Measurements from ENCODE around the gene ANKRD16. TPM values are rescaled to one million over a fixed set of nuclear protein-coding genes. Genes with fewer than 3 reads are reported as not detected.

The ANKRD16 gene
- total RNA-seq, 3 donors from 2014 or later (not counting 1 experiment from before 2014, with no cell fraction given): 2.6 to 3.1 (median 3.0) TPM

DNA sequence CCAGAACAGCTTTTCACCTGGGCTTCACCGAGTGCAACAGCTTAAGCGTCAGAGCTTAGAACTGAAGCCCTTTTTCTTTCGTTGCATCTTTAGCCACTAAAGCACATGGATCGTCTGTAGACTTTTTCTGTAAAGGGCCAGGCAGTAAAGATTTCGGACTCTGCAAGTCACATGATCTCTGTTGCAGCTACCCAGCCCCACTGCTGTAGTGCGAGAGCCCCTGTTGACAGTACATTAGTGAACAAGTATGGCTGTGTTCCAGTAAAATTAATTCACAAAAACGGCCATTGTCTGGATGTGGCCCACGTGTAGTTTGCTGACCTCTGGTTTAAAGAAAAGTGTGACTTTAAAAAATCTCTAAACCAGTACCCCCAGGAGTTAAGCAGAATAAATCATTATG, 39.7 kb upstream of the ANKRD16 start:
- Mint-ChIP-seq H3K27me3 (ENCODE audit: low read depth in 2 of 2) (no peaks in the 10 kb centered on the region), H3K27ac (no peak overlapping the region), H3K4me3 (no peak overlapping the region), H3K36me3 (peaks cover 24% of the 10 kb centered on the region), H3K4me1 (no peaks in the 10 kb centered on the region), H3K9me3 (no peaks in the 10 kb centered on the region)
- Histone ChIP-seq H3K36me3 (ENCODE audit: control insufficient read depth, insufficient read depth, low read length) (peaks cover 57% of the 10 kb centered on the region), H3K27me3 (ENCODE audit: control insufficient read depth, insufficient read depth, low read length) (no peaks in the 10 kb centered on the region), H3K4me1 (ENCODE audit: control insufficient read depth, insufficient read depth, low read length) (no peaks in the 10 kb centered on the region), H3K4me3 (ENCODE audit: low read length) (no peak overlapping the region), H3K27ac (ENCODE audit: low read length) (no peak overlapping the region), H3K9me3 (ENCODE audit: control insufficient read depth, insufficient read depth, low read length) (no peaks in the 10 kb centered on the region)
- DNase-seq (no peak), ATAC-seq (no peak)
- intact Hi-C loops (cut with micrococcal nuclease): no loop called here
- TF ChIP-seq, protein P1, sequence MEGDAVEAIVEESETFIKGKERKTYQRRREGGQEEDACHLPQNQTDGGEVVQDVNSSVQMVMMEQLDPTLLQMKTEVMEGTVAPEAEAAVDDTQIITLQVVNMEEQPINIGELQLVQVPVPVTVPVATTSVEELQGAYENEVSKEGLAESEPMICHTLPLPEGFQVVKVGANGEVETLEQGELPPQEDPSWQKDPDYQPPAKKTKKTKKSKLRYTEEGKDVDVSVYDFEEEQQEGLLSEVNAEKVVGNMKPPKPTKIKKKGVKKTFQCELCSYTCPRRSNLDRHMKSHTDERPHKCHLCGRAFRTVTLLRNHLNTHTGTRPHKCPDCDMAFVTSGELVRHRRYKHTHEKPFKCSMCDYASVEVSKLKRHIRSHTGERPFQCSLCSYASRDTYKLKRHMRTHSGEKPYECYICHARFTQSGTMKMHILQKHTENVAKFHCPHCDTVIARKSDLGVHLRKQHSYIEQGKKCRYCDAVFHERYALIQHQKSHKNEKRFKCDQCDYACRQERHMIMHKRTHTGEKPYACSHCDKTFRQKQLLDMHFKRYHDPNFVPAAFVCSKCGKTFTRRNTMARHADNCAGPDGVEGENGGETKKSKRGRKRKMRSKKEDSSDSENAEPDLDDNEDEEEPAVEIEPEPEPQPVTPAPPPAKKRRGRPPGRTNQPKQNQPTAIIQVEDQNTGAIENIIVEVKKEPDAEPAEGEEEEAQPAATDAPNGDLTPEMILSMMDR (IDR thresholded peaks at IDR 0.05): no peak
- WGBS (ENCODE audit: insufficient coverage): 88% methylated on average over 7 of the region's 8 CpGs

DNA sequence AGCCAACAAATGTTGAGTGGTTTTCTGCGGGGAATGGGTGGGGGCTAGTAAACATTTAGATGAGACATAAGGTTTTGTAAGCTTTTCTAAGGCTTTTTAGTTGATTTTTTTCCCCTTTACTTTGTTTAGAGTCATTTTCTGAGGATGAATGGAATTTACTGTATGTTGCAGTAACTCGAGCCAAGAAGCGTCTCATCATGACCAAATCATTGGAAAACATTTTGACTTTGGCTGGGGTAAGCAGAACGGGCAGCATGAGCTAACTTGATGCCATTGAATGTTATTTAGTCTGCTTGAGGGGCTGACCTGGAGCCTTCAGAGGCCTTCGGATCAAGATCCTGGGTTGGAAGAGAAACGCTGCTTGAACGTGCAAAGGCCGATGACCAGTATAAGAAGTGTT, 37.6 kb upstream of the ANKRD16 start:
- ATAC-seq: no peak

DNA sequence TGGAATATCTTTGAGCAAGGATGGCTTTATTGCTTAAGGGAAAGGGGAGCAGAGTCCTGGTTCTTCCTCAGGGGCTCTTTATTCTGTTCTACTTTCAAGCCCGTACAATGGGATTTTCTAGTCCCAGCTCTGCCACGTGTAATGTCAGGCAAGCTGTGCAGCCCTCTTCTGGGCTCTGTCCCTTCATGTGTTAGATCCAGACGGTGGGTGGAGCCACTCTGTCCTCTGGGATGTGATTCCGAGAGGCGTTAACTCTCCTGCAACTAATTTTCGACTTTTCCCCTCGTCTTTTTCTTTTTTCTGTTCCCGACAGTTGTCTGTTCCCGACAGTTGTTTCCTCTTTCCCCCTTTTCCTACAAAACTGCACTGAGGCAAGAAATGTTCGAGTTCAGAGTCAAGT, 35.2 kb upstream of the ANKRD16 start:
- H3K4me1 ChIP-seq (ENCODE audit: control insufficient read depth, insufficient read depth, low read length): no peaks in the 10 kb centered on the region
- Mint-ChIP-seq H3K36me3 (peaks cover 41% of the 10 kb centered on the region), H3K4me3 (no peak overlapping the region), H3K9me3 (no peaks in the 10 kb centered on the region), H3K27ac (no peak overlapping the region), H3K27me3 (ENCODE audit: low read depth in 2 of 2) (no peaks in the 10 kb centered on the region), H3K4me1 (no peaks in the 10 kb centered on the region)
- H3K9me3 ChIP-seq (ENCODE audit: control insufficient read depth, insufficient read depth, low read length): no peaks in the 10 kb centered on the region
- intact Hi-C loops (cut with micrococcal nuclease): no loop called here
- H3K27ac ChIP-seq (ENCODE audit: low read length): no peak overlapping the region
- peaks cover 80% of the 10 kb centered on the region for H3K36me3 ChIP-seq (ENCODE audit: control insufficient read depth, insufficient read depth, low read length)
- 89% methylated on average over 10 of the region's 10 CpGs for WGBS (ENCODE audit: insufficient coverage)
- H3K4me3 ChIP-seq (ENCODE audit: low read length): no peak overlapping the region
- no peaks in the 10 kb centered on the region for H3K27me3 ChIP-seq (ENCODE audit: control insufficient read depth, insufficient read depth, low read length)
- ATAC-seq (no peak), DNase-seq (no peak)
- TF ChIP-seq, protein P1 (IDR thresholded peaks at IDR 0.05): no peak

More for the DNA sequence above, 37.6 kb upstream of the ANKRD16 start:
- H3K4me3 ChIP-seq (ENCODE audit: low read length): no peak overlapping the region
- no peaks in the 10 kb centered on the region for H3K4me1 ChIP-seq (ENCODE audit: control insufficient read depth, insufficient read depth, low read length)
- DNase-seq: no peak
- Mint-ChIP-seq H3K9me3 (no peaks in the 10 kb centered on the region), H3K4me3 (no peak overlapping the region), H3K36me3 (peaks cover 24% of the 10 kb centered on the region), H3K27ac (no peak overlapping the region), H3K4me1 (no peaks in the 10 kb centered on the region), H3K27me3 (ENCODE audit: low read depth in 2 of 2) (no peaks in the 10 kb centered on the region)
- TF ChIP-seq, protein P1 (IDR thresholded peaks at IDR 0.05): no peak
- peaks cover 71% of the 10 kb centered on the region for H3K36me3 ChIP-seq (ENCODE audit: control insufficient read depth, insufficient read depth, low read length)
- intact Hi-C loops (cut with micrococcal nuclease): no loop called here
- H3K27ac ChIP-seq (ENCODE audit: low read length): no peak overlapping the region
- WGBS (ENCODE audit: insufficient coverage): 100% methylated on average over 8 of the region's 8 CpGs
- H3K9me3 ChIP-seq (ENCODE audit: control insufficient read depth, insufficient read depth, low read length): no peaks in the 10 kb centered on the region
- no peaks in the 10 kb centered on the region for H3K27me3 ChIP-seq (ENCODE audit: control insufficient read depth, insufficient read depth, low read length)

DNA sequence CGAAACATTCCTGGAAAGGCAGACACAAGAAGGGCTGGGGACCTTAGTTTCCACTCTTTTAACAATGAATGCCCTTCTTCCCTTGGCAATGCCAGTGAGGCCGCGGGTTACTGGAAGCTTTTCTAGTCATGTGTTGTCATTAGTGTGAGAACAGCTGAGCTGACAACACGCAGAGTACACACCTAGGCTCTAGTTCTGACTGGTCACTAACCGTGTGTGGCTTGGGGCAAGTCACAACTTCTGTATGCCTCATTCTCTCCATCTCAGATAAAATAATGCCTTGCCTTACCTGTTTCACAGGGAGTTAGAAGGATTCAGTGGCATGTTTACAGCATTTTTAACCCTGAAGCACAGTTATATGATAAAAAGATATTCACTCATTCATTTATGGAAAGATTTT, 32.1 kb upstream of the ANKRD16 start:
- no peak overlapping the region for H3K27ac ChIP-seq (ENCODE audit: low read length)
- no peak overlapping the region for H3K4me3 Mint-ChIP-seq
- WGBS (ENCODE audit: insufficient coverage): 100% methylated on average over 4 of the region's 5 CpGs
- H3K9me3 Mint-ChIP-seq: no peaks in the 10 kb centered on the region
- peaks cover 81% of the 10 kb centered on the region for H3K36me3 ChIP-seq (ENCODE audit: control insufficient read depth, insufficient read depth, low read length)
- H3K4me1 ChIP-seq (ENCODE audit: control insufficient read depth, insufficient read depth, low read length): no peaks in the 10 kb centered on the region
- H3K4me1 Mint-ChIP-seq: no peaks in the 10 kb centered on the region
- ATAC-seq: no peak
- no peak for DNase-seq
- H3K27me3 Mint-ChIP-seq (ENCODE audit: low read depth in 2 of 2): no peaks in the 10 kb centered on the region
- H3K4me3 ChIP-seq (ENCODE audit: low read length): no peak overlapping the region
- H3K27me3 ChIP-seq (ENCODE audit: control insufficient read depth, insufficient read depth, low read length): no peaks in the 10 kb centered on the region
- intact Hi-C loops (cut with micrococcal nuclease): no loop called here
- peaks cover 26% of the 10 kb centered on the region for H3K36me3 Mint-ChIP-seq
- H3K9me3 ChIP-seq (ENCODE audit: control insufficient read depth, insufficient read depth, low read length): no peaks in the 10 kb centered on the region
- TF ChIP-seq, protein P1 (IDR thresholded peaks at IDR 0.05): no peak
- H3K27ac Mint-ChIP-seq: no peak overlapping the region
